Mesenchymal stem cell (in vitro differentiated cells and primary cell): Measurements from ENCODE around the gene HOMER2. TPM values are rescaled to one million over a fixed set of nuclear protein-coding genes. Genes with fewer than 3 reads are reported as not detected.
"Not testable (repeated sequence)": the region's sequence is repeated elsewhere in the genome, so short reads cannot be mapped to it uniquely, and the experiment has no call there.

Experiments used
- DNase-seq: peaks from one replicate; pipeline ENCODE4 v3.0.0-alpha.2; 2013
- H2AFZ ChIP-seq: one replicate; pipeline ENCODE4 v1.6.1; 2013; ENCODE audit warnings: low read depth, mild to moderate bottlenecking, control low read depth, inconsistent platforms, low read length, moderate library complexity
- H2AK5ac ChIP-seq: 2 replicates; pipeline ENCODE4 v1.6.1; 2013; ENCODE audit warnings: low read length, moderate library complexity, mild to moderate bottlenecking, inconsistent platforms; ENCODE audit not compliant: severe bottlenecking
- H2BK120ac ChIP-seq: one replicate; pipeline ENCODE4 v1.6.1; 2013; ENCODE audit warnings: low read depth, mild to moderate bottlenecking, inconsistent platforms, low read length, moderate library complexity
- H2BK12ac ChIP-seq, 2 experiments: one replicate each; pipeline ENCODE4 v1.6.1; 2013; ENCODE audit warnings: inconsistent platforms in 2 of 2, low read length in 2 of 2, mild to moderate bottlenecking in 2 of 2, moderate library complexity in 2 of 2, control low read depth in 1 of 2
- H2BK15ac ChIP-seq: one replicate; pipeline ENCODE4 v1.6.1; 2013; ENCODE audit warnings: mild to moderate bottlenecking, low read depth, inconsistent platforms; ENCODE audit not compliant: poor library complexity, severe bottlenecking
- H2BK5ac ChIP-seq: 2 replicates; pipeline ENCODE4 v1.6.1; 2013; ENCODE audit warnings: low read depth, mild to moderate bottlenecking, low read length, control low read depth, inconsistent platforms; ENCODE audit not compliant: poor library complexity, severe bottlenecking
- H3K14ac ChIP-seq, 2 experiments: one replicate each; pipeline ENCODE4 v1.6.1; 2013; ENCODE audit warnings: inconsistent platforms in 2 of 2, low read length in 2 of 2, control low read depth in 1 of 2, mild to moderate bottlenecking in 1 of 2, moderate library complexity in 1 of 2
- H3K18ac ChIP-seq, 2 experiments: one replicate each; pipeline ENCODE4 v1.6.1; 2013; ENCODE audit warnings: inconsistent platforms in 2 of 2, low read length in 2 of 2, control low read depth in 1 of 2, low read depth in 1 of 2, mild to moderate bottlenecking in 1 of 2
- H3K23ac ChIP-seq, 2 experiments: one replicate each; pipeline ENCODE4 v1.6.1; 2013; ENCODE audit warnings: inconsistent platforms in 2 of 2, low read length in 2 of 2, mild to moderate bottlenecking in 2 of 2, moderate library complexity in 2 of 2, control low read depth in 1 of 2
- H3K27ac ChIP-seq: 2 replicates; pipeline ENCODE4 v1.5.1; 2013; ENCODE audit warnings: mild to moderate bottlenecking, moderate library complexity, low read length, control low read depth, inconsistent platforms; ENCODE audit not compliant: poor library complexity, severe bottlenecking
- H3K27me3 ChIP-seq, 2 experiments: 2 replicates each; pipeline versions ENCODE4 v1.6.1 to v1.7.0; 2013; ENCODE audit warnings: low read length in 2 of 2, mild to moderate bottlenecking in 2 of 2, moderate library complexity in 2 of 2, control low read depth in 1 of 2, inconsistent platforms in 1 of 2; ENCODE audit not compliant: control insufficient read depth in 1 of 2, insufficient read depth in 1 of 2
- H3K36me3 ChIP-seq, 2 experiments: 2 replicates each; pipeline versions ENCODE4 v1.6.1 to v1.7.0; 2013; ENCODE audit warnings: low read length in 2 of 2, control low read depth in 1 of 2, inconsistent platforms in 1 of 2, low read depth in 1 of 2, mild to moderate bottlenecking in 1 of 2; ENCODE audit not compliant: insufficient read depth in 2 of 2, control insufficient read depth in 1 of 2
- H3K4ac ChIP-seq, 2 experiments: one replicate each; pipeline ENCODE4 v1.6.1; 2013; ENCODE audit warnings: inconsistent platforms in 2 of 2, low read length in 2 of 2, mild to moderate bottlenecking in 2 of 2, moderate library complexity in 2 of 2, control low read depth in 1 of 2, low read depth in 1 of 2
- H3K4me1 ChIP-seq: 2 replicates; pipeline ENCODE4 v1.6.1; 2013; ENCODE audit warnings: low read depth, low read length, control low read depth; ENCODE audit not compliant: control insufficient read depth, insufficient read depth
- H3K4me2 ChIP-seq: 2 replicates; pipeline ENCODE4 v1.6.1; 2013; ENCODE audit warnings: low read length, mild to moderate bottlenecking, inconsistent platforms; ENCODE audit not compliant: poor library complexity, severe bottlenecking
- H3K4me3 ChIP-seq, 2 experiments: 2 replicates each; pipeline versions ENCODE4 v1.5.1 to v1.7.0; 2013; ENCODE audit warnings: low read length in 2 of 2, mild to moderate bottlenecking in 2 of 2, control low read depth in 1 of 2, low read depth in 1 of 2; ENCODE audit not compliant: insufficient read depth in 1 of 2
- H3K79me1 ChIP-seq: replicated peaks from 2 replicates; pipeline ENCODE4 v1.6.1; 2013; ENCODE audit warnings: mild to moderate bottlenecking, control low read depth, low read length, inconsistent platforms; ENCODE audit not compliant: poor library complexity, severe bottlenecking
- H3K9ac ChIP-seq: 2 replicates; pipeline ENCODE4 v1.7.0; 2013; ENCODE audit warnings: mild to moderate bottlenecking, low read length, moderate library complexity
- H3K9me3 ChIP-seq: 2 replicates; pipeline ENCODE4 v1.7.0; 2013; ENCODE audit warnings: mild to moderate bottlenecking, low read length; ENCODE audit not compliant: control insufficient read depth
- H4K8ac ChIP-seq: one replicate; pipeline ENCODE4 v1.6.1; 2013; ENCODE audit warnings: inconsistent platforms, mild to moderate bottlenecking, low read length, moderate library complexity
- H4K91ac ChIP-seq: one replicate; pipeline ENCODE4 v1.6.1; 2013; ENCODE audit warnings: mild to moderate bottlenecking, low read length, inconsistent platforms
- WGBS: methylation state at CpG from one replicate; pipeline ENCODE4 v1.1.7; 2013; ENCODE audit warnings: mixed read lengths; 5-methylcytosine and 5-hydroxymethylcytosine counted together
- polyA plus RNA-seq, 2 experiments: library from polyadenylated mRNA; stranded (reverse); fragments of 200-250 nt; gene quantifications; one replicate each; pipeline ENCODE4 v1.2.3, GENCODE V29; 2013

The HOMER2 gene
- 1.1 TPM for polyA plus RNA-seq (2013, experiment 1 of 2)
- 1.3 TPM for polyA plus RNA-seq (2013, experiment 2 of 2)

GRCh38 chr15:82952158-82953081, at the start of gene HOMER2:
TSS of gene HOMER2 (minus strand) at chr15:82952720. CDS start at chr15:82952535, 185 bp downstream.
- Histone ChIP-seq H3K9me3 (no peaks in the 10 kb centered on the region), H3K14ac (no peak within 1 kb of the TSS), H3K4me3 (peak within 1 kb of the TSS; percentile 57 to 72), H3K4me1 (peaks cover 10% of the 10 kb centered on the region), H3K27ac (no peak within 1 kb of the TSS), H3K4ac (no peak within 1 kb of the TSS), H3K27me3 (peaks cover 28 to 36% of the 10 kb centered on the region in 2 experiments), H4K8ac (peak within 1 kb of the TSS; percentile 37), H4K91ac (no peak within 1 kb of the TSS), H3K18ac (no peak within 1 kb of the TSS), H3K4me2 (peak within 1 kb of the TSS; percentile 92), H3K9ac (peak within 1 kb of the TSS; percentile 64), H2AK5ac (no peak within 1 kb of the TSS), H3K23ac (no peak within 1 kb of the TSS), H2BK12ac (no peak within 1 kb of the TSS), H2BK120ac (no peak within 1 kb of the TSS), H2BK15ac (no peak within 1 kb of the TSS), H3K36me3 (no peaks in the 10 kb centered on the region), H3K79me1 (no peaks in the 10 kb centered on the region), H2BK5ac (no peak within 1 kb of the TSS), H2AFZ (no peak within 1 kb of the TSS)
- 2% methylated on average over 62 of the region's 119 CpGs for WGBS
- DNase-seq: no peak

GRCh38 chr15:83000672-83001031, 48.1 kb upstream of the HOMER2 start:
- H3K79me1 ChIP-seq, H3K27me3 ChIP-seq, H3K4me2 ChIP-seq, H2BK120ac ChIP-seq, H4K8ac ChIP-seq, H3K4me3 ChIP-seq, H2BK15ac ChIP-seq, H3K9ac ChIP-seq, H3K14ac ChIP-seq, H3K4ac ChIP-seq, H2AK5ac ChIP-seq, H2AFZ ChIP-seq, H3K27ac ChIP-seq, H3K4me1 ChIP-seq, H3K18ac ChIP-seq, H3K9me3 ChIP-seq, H4K91ac ChIP-seq, H3K23ac ChIP-seq, H2BK12ac ChIP-seq, H2BK5ac ChIP-seq, DNase-seq: not testable (repeated sequence)
- H3K36me3 ChIP-seq: peaks cover 3 to 13% of the 10 kb centered on the region in 2 experiments
- WGBS: 92% methylated on average over 3 of the region's 3 CpGs

GRCh38 chr15:82999905-83000671, 47.6 kb upstream of the HOMER2 start:
- Histone ChIP-seq H3K9me3 (no peaks in the 10 kb centered on the region), H2BK5ac (no peak overlapping the region), H2AK5ac (peak overlapping the region; percentile 54), H3K4me2 (peak overlapping the region; percentile 72), H2BK15ac (no peak overlapping the region), H4K8ac (peak overlapping the region; percentile 66), H3K27ac (no peak overlapping the region), H3K4ac (peak overlapping the region in 1 of 2 experiments; percentile 2), H3K4me1 (peaks cover 4% of the 10 kb centered on the region), H3K79me1 (no peaks in the 10 kb centered on the region), H3K18ac (peak overlapping the region in 1 of 2 experiments; percentile 62), H2BK120ac (no peak overlapping the region), H3K36me3 (peaks cover under 1 to 8% of the 10 kb centered on the region in 2 experiments), H2AFZ (no peak overlapping the region), H3K4me3 (peak overlapping the region in 1 of 2 experiments; percentile 71), H3K14ac (no peak overlapping the region), H3K9ac (peak overlapping the region; percentile 71), H2BK12ac (no peak overlapping the region), H3K27me3 (no peaks in the 10 kb centered on the region), H4K91ac (no peak overlapping the region), H3K23ac (no peak overlapping the region)
- 48% methylated on average over 6 of the region's 6 CpGs for WGBS
- peak; percentile 67 for DNase-seq

GRCh38 chr15:82999426-82999825, 46.9 kb upstream of the HOMER2 start:
- Histone ChIP-seq H3K9ac (peak overlapping the region; percentile 71), H2BK5ac (no peak overlapping the region), H3K27ac (no peak overlapping the region), H3K4me2 (no peak overlapping the region), H2AFZ (no peak overlapping the region), H3K79me1 (no peaks in the 10 kb centered on the region), H3K27me3 (no peaks in the 10 kb centered on the region), H2BK15ac (no peak overlapping the region), H3K14ac (no peak overlapping the region), H3K9me3 (no peaks in the 10 kb centered on the region), H4K91ac (no peak overlapping the region), H3K4me1 (peaks cover 4% of the 10 kb centered on the region), H2AK5ac (no peak overlapping the region), H3K4ac (no peak overlapping the region), H3K36me3 (peaks cover 0 to 1% of the 10 kb centered on the region in 2 experiments), H3K23ac (no peak overlapping the region), H4K8ac (no peak overlapping the region), H2BK120ac (no peak overlapping the region), H3K4me3 (no peak overlapping the region), H3K18ac (no peak overlapping the region), H2BK12ac (no peak overlapping the region)
- WGBS: 99% methylated on average over 6 of the region's 6 CpGs
- no peak for DNase-seq
